ENCODE measurements around the gene NCAPD3.

NCAPD3 gene

GRCh38 chr11:134252346-134253187 is 28.8 kb upstream of the NCAPD3 start:
- peak; percentile 75 for DNase-seq

- no peak for DNase-seq
These were observed 26.9 kb upstream of the NCAPD3 start for GRCh38 chr11:134250675-134251074.

GRCh38 chr11:134250246-134250645 is 26.5 kb upstream of the NCAPD3 start:
- no peak for DNase-seq

GRCh38 chr11:134248910-134249480 is 25.2 kb upstream of the NCAPD3 start:
- DNase-seq, result no peak

- DNase-seq, result no peak
These were observed 22.9 kb upstream of the NCAPD3 start for GRCh38 chr11:134246678-134247077.

GRCh38 chr11:134246100-134246499 is 22.3 kb upstream of the NCAPD3 start:
- DNase-seq, result no peak

GRCh38 chr11:134245434-134245833 is 21.7 kb upstream of the NCAPD3 start:
- no peak for DNase-seq

GRCh38 chr11:134244593-134244992 is 20.8 kb upstream of the NCAPD3 start:
- peak; percentile 43 for DNase-seq

- DNase-seq, result no peak
These were observed 20.1 kb upstream of the NCAPD3 start for GRCh38 chr11:134243913-134244312.

GRCh38 chr11:134242376-134242775 is 18.6 kb upstream of the NCAPD3 start:
- DNase-seq, result no peak

GRCh38 chr11:134240592-134240991 is 16.8 kb upstream of the NCAPD3 start:
- no peak for DNase-seq

GRCh38 chr11:134238956-134239355 is 15.2 kb upstream of the NCAPD3 start:
- no peak for DNase-seq

GRCh38 chr11:134237557-134237922 is 13.8 kb upstream of the NCAPD3 start:
- no peak for DNase-seq

- DNase-seq, result no peak
These were observed 13.2 kb upstream of the NCAPD3 start for GRCh38 chr11:134236834-134237556.

GRCh38 chr11:134235399-134235798 is 11.6 kb upstream of the NCAPD3 start:
- DNase-seq, result no peak

- DNase-seq, result no peak
These were observed 10.0 kb upstream of the NCAPD3 start for GRCh38 chr11:134233729-134234179.

GRCh38 chr11:134231958-134232659 is 8.3 kb upstream of the NCAPD3 start:
- no peak for DNase-seq

- DNase-seq, result no peak
These were observed 6.6 kb upstream of the NCAPD3 start for GRCh38 chr11:134230339-134230738.

- DNase-seq, result no peak
These were observed 5.5 kb upstream of the NCAPD3 start for GRCh38 chr11:134229126-134229790.

- no peak for DNase-seq
These were observed 4.9 kb upstream of the NCAPD3 start for GRCh38 chr11:134228625-134229024.

GRCh38 chr11:134226806-134227325 is 3.1 kb upstream of the NCAPD3 start:
- no peak for DNase-seq
